ENCODE data around the gene GGA2. TPM values are rescaled to one million over a fixed set of nuclear protein-coding genes. Genes with fewer than 3 reads are reported as not detected.
"Not testable (repeated sequence)": the region's sequence is repeated elsewhere in the genome, so short reads cannot be mapped to it uniquely, and the experiment has no call there.

Gene GGA2
- total RNA-seq, 2 experiments from 2014 or later, result 111 to 118 TPM

DNA sequence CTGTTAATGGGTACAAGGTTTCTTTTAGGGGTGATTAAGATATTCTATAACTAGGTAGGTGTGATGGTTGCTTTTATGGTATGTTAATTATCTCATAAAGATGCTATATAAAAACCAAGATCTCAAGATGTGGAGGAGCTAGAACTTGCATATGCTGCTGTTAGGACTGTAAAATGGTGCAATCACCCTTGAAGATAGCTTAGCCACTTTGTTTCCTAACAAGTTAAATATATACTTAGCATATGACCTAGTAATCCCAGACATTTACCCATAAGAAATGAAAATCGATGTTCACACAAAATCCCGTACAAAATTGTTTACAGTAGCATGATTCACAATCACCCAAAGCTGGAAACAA, 25.1 kb downstream of the GGA2 start:
- no peak overlapping the region for H3K4me3 Mint-ChIP-seq
- ChIA-PET CTCF (no interaction called here), POLR2A (no interaction called here)
- peaks cover 59% of the 10 kb centered on the region for H3K36me3 Mint-ChIP-seq (ENCODE audit: low read depth)
- no peak for ATAC-seq
- no peaks in the 10 kb centered on the region for H3K27me3 Mint-ChIP-seq (ENCODE audit: low read depth)
- peaks cover 1% of the 10 kb centered on the region for H3K4me1 Mint-ChIP-seq (ENCODE audit: low read depth)
- no peak overlapping the region for H3K27ac Mint-ChIP-seq
- H3K9me3 Mint-ChIP-seq (ENCODE audit: insufficient read depth), result no peaks in the 10 kb centered on the region
- DNase-seq, result no peak

- no peak for DNase-seq
- no peak overlapping the region for H3K27ac Mint-ChIP-seq
- no peaks in the 10 kb centered on the region for H3K9me3 Mint-ChIP-seq (ENCODE audit: insufficient read depth)
- no peak for ATAC-seq
- H3K27me3 Mint-ChIP-seq (ENCODE audit: low read depth), result no peaks in the 10 kb centered on the region
- POLR2A ChIA-PET, result no interaction called here
- CTCF ChIA-PET, result no interaction called here
- H3K4me3 Mint-ChIP-seq, result no peak overlapping the region
- H3K36me3 Mint-ChIP-seq (ENCODE audit: low read depth), result peaks cover 59% of the 10 kb centered on the region
- H3K4me1 Mint-ChIP-seq (ENCODE audit: low read depth), result peaks cover 1% of the 10 kb centered on the region
Observed at GRCh38 chr16:23484510-23485256, 25.6 kb downstream of the GGA2 start.

DNA sequence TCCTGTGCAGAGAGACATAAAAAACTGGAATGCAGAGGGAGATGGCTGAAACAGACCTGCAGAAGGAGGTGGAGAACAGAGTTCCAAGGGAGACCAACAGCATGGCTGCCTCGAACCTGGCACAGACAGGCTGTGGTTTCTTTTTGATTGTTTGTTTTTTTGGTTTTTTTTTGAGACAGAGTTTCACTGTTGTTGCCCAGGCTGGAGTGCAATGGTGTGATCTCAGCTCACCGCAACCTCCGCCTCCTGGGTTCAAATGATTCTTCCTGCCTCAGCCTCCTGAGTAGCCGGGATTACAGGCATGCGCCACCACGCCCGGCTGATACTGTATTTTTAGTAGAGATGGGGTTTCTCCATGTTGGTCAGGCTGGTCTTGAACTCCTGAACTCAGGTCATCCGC, 26.8 kb downstream of the GGA2 start:
- DNase-seq; H3K4me1 Mint-ChIP-seq (ENCODE audit: low read depth); ATAC-seq; H3K27me3 Mint-ChIP-seq (ENCODE audit: low read depth); CTCF ChIA-PET; H3K9me3 Mint-ChIP-seq (ENCODE audit: insufficient read depth); POLR2A ChIA-PET; H3K4me3 Mint-ChIP-seq: not testable (repeated sequence)
- Mint-ChIP-seq H3K36me3 (ENCODE audit: low read depth) (peaks cover 67% of the 10 kb centered on the region), H3K27ac (peak overlapping the region; percentile 48)

- peaks cover 1% of the 10 kb centered on the region for H3K4me1 Mint-ChIP-seq (ENCODE audit: low read depth)
Observed at GRCh38 chr16:23482778-23483177, 27.5 kb downstream of the GGA2 start.

DNA sequence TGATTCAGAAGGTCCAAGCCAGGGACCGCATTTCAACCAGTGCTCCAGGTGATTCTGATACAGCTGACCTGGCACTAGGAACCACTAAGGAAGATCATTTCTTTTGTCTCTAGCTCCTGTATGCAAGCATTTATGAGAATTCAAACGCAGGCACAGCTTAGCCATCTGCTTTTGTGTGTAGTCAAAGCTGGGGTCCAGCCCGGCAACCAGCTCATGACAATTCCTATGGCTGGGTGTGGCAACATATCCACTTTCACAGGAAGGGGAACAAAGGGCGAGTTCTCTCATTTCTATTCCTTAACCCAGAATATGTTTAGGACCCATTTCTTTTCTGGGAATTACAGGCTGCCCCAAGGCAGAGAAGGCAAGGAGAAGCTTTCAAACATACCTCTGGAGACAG, 30.0 kb downstream of the GGA2 start:
- H3K9me3 Mint-ChIP-seq (ENCODE audit: insufficient read depth), result no peaks in the 10 kb centered on the region
- no peaks in the 10 kb centered on the region for H3K27me3 Mint-ChIP-seq (ENCODE audit: low read depth)
- H3K36me3 Mint-ChIP-seq (ENCODE audit: low read depth), result peaks cover 67% of the 10 kb centered on the region
- H3K4me1 Mint-ChIP-seq (ENCODE audit: low read depth), result peaks cover 1% of the 10 kb centered on the region
- ChIA-PET POLR2A (interaction anchor here (0.6 kb wide), 1 partner anchor 118 kb away, joined by 3 read pairs; no protein-coding TSS in a partner anchor), CTCF (no interaction called here)
- no peak for ATAC-seq
- no peak overlapping the region for H3K4me3 Mint-ChIP-seq
- DNase-seq, result no peak
- H3K27ac Mint-ChIP-seq, result no peak overlapping the region

More at GRCh38 chr16:23482778-23483177, 27.5 kb downstream of the GGA2 start:
- DNase-seq (peak; percentile 28), ATAC-seq (peak; percentile 65)
- Mint-ChIP-seq H3K9me3 (ENCODE audit: insufficient read depth) (no peaks in the 10 kb centered on the region), H3K36me3 (ENCODE audit: low read depth) (peaks cover 70% of the 10 kb centered on the region), H3K27me3 (ENCODE audit: low read depth) (no peaks in the 10 kb centered on the region), H3K4me3 (no peak overlapping the region), H3K27ac (peak overlapping the region; percentile 62)
- ChIA-PET POLR2A (no interaction called here), CTCF (interaction anchor here (0.9 to 1.5 kb wide), 2 partner anchors 22 to 114 kb away, joined by 3 to 5 read pairs; no protein-coding TSS in a partner anchor)

DNA sequence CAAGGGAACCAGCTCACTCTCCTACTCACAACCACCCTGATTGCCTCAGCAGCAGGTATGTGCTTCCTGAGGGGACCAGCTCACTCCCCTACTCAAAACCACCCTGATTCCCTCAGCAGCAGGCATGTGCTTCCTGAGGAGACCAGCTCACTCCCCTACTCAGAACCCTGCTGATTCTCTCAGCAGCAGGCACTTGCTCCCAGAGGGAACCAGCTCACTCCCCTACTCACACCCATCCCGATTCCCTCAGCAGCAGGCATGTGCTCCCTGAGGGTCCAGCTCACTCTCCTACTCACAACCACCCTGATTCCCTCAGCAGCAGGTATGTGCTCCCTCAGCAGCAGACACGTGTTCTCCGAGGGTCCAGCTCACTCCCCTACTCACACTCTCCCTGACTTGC, 31.2 kb downstream of the GGA2 start:
- Mint-ChIP-seq H3K27ac (no peak overlapping the region), H3K27me3 (ENCODE audit: low read depth) (no peaks in the 10 kb centered on the region), H3K9me3 (ENCODE audit: insufficient read depth) (no peaks in the 10 kb centered on the region), H3K36me3 (ENCODE audit: low read depth) (peaks cover 64% of the 10 kb centered on the region), H3K4me3 (no peak overlapping the region), H3K4me1 (ENCODE audit: low read depth) (peaks cover 1% of the 10 kb centered on the region)
- ChIA-PET POLR2A (interaction anchor here (0.8 kb wide), 1 partner anchor 81 kb away, joined by 3 read pairs; no protein-coding TSS in a partner anchor), CTCF (no interaction called here)
- DNase-seq (no peak), ATAC-seq (no peak)

- POLR2A ChIA-PET, result no interaction called here
- Mint-ChIP-seq H3K27ac (no peak overlapping the region), H3K9me3 (ENCODE audit: insufficient read depth) (no peaks in the 10 kb centered on the region), H3K4me3 (no peak overlapping the region), H3K36me3 (ENCODE audit: low read depth) (peaks cover 70% of the 10 kb centered on the region), H3K4me1 (ENCODE audit: low read depth) (peaks cover 1% of the 10 kb centered on the region), H3K27me3 (ENCODE audit: low read depth) (no peaks in the 10 kb centered on the region)
- no peak for DNase-seq
- ATAC-seq, result no peak
- CTCF ChIA-PET, result no interaction called here
Observed at GRCh38 chr16:23478566-23478965, 31.7 kb downstream of the GGA2 start.

DNA sequence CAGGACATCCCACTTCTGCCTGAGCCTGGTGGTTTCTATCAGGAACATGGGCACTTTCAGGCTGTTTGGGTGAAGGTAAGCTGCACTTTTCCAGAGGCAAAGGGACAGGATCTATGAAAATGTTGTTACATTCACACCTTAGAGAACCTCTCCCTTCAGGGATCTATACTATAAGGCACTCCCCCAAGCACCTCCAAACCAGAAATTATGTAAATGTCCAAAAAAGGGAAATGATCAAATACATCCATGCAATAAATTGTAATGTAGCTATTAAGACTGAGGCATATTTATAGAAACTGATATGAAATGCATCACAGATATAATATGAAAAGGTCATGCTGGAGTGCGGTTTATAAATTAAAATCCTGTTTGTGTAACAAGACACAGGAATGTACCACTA, 34.0 kb downstream of the GGA2 start:
- DNase-seq (no peak), ATAC-seq (no peak)
- Mint-ChIP-seq H3K27ac (no peak overlapping the region), H3K4me3 (no peak overlapping the region), H3K36me3 (ENCODE audit: low read depth) (peaks cover 58% of the 10 kb centered on the region), H3K4me1 (ENCODE audit: low read depth) (no peaks in the 10 kb centered on the region), H3K27me3 (ENCODE audit: low read depth) (no peaks in the 10 kb centered on the region), H3K9me3 (ENCODE audit: insufficient read depth) (no peaks in the 10 kb centered on the region)
- CTCF ChIA-PET, result no interaction called here
- POLR2A ChIA-PET, result interaction anchor here (0.7 kb wide), 1 partner anchor 319 kb away, joined by 3 read pairs; no protein-coding TSS in a partner anchor

- no peaks in the 10 kb centered on the region for H3K27me3 Mint-ChIP-seq (ENCODE audit: low read depth)
- ChIA-PET CTCF (no interaction called here), POLR2A (no interaction called here)
- ATAC-seq, result no peak
- H3K27ac Mint-ChIP-seq, result no peak overlapping the region
- H3K36me3 Mint-ChIP-seq (ENCODE audit: low read depth), result peaks cover 39% of the 10 kb centered on the region
- no peaks in the 10 kb centered on the region for H3K4me1 Mint-ChIP-seq (ENCODE audit: low read depth)
- H3K4me3 Mint-ChIP-seq, result no peak overlapping the region
- DNase-seq, result no peak
- no peaks in the 10 kb centered on the region for H3K9me3 Mint-ChIP-seq (ENCODE audit: insufficient read depth)
Observed at GRCh38 chr16:23469814-23470213, 40.5 kb downstream of the GGA2 start.

- ChIA-PET CTCF (interaction anchor here (1.0 kb wide), 1 partner anchor 31 kb away, joined by 3 read pairs; no protein-coding TSS in a partner anchor), POLR2A (interaction anchor here (0.5 kb wide), 1 partner anchor 134 kb away, joined by 3 read pairs; no protein-coding TSS in a partner anchor)
- H3K36me3 Mint-ChIP-seq (ENCODE audit: low read depth), result peaks cover 30% of the 10 kb centered on the region
- H3K4me3 Mint-ChIP-seq, result no peak overlapping the region
- no peaks in the 10 kb centered on the region for H3K27me3 Mint-ChIP-seq (ENCODE audit: low read depth)
- no peak overlapping the region for H3K27ac Mint-ChIP-seq
- no peaks in the 10 kb centered on the region for H3K4me1 Mint-ChIP-seq (ENCODE audit: low read depth)
- H3K9me3 Mint-ChIP-seq (ENCODE audit: insufficient read depth), result no peaks in the 10 kb centered on the region
- DNase-seq, result no peak
- ATAC-seq, result no peak
Observed at GRCh38 chr16:23466162-23466885, 44.0 kb downstream of the GGA2 start.

- Mint-ChIP-seq H3K27ac (no peak overlapping the region), H3K4me3 (no peak overlapping the region), H3K4me1 (ENCODE audit: low read depth) (no peaks in the 10 kb centered on the region), H3K27me3 (ENCODE audit: low read depth) (no peaks in the 10 kb centered on the region), H3K9me3 (ENCODE audit: insufficient read depth) (no peaks in the 10 kb centered on the region), H3K36me3 (ENCODE audit: low read depth) (peaks cover 28% of the 10 kb centered on the region)
- DNase-seq (no peak), ATAC-seq (no peak)
- ChIA-PET CTCF (no interaction called here), POLR2A (no interaction called here)
Observed at GRCh38 chr16:23465179-23465578, 45.1 kb downstream of the GGA2 start.

DNA sequence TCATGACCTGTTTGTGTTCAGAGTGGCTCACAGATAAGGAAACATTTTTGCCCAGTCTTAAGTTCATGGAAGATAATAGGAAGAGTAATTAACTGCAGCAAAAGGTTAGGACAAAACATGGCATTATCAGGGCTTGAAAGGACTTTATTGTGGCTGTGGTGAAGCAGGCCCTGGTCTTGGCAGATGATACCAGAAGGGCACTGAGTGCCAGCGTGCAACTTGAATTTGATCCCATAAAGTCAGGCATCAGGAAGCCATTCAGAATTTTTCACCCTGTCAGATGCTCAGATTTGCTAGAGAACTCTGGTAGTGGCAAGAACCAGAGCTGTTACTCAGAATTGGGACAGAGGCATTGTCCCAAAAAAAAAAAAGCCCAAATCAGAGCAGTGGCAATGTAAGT, 46.1 kb downstream of the GGA2 start:
- H3K9me3 Mint-ChIP-seq (ENCODE audit: insufficient read depth), result no peaks in the 10 kb centered on the region
- CTCF ChIA-PET, result interaction anchor here (1.0 kb wide), 1 partner anchor 30 kb away, joined by 3 read pairs; no protein-coding TSS in a partner anchor
- H3K27me3 Mint-ChIP-seq (ENCODE audit: low read depth), result no peaks in the 10 kb centered on the region
- ATAC-seq, result no peak
- H3K4me1 Mint-ChIP-seq (ENCODE audit: low read depth), result no peaks in the 10 kb centered on the region
- POLR2A ChIA-PET, result no interaction called here
- H3K36me3 Mint-ChIP-seq (ENCODE audit: low read depth), result peaks cover 19% of the 10 kb centered on the region
- no peak overlapping the region for H3K4me3 Mint-ChIP-seq
- H3K27ac Mint-ChIP-seq, result no peak overlapping the region
- no peak for DNase-seq
